ENCODE results near the gene ENTPD2.

The ENTPD2 gene

GRCh38 chr9:137073992-137074399 lies 20.1 kb upstream of the ENTPD2 start:
- DNase-seq (ENCODE audit: low read depth) = no peak
- no peak overlapping the region for H3K4me3 ChIP-seq (ENCODE audit: low read length)
- no peak for TF ChIP-seq CTCF (IDR thresholded peaks at IDR 0.05; ENCODE audit: insufficient read depth, low read depth, low read length, missing control alignments)

GRCh38 chr9:137071282-137071681 lies 17.4 kb upstream of the ENTPD2 start:
- no peak for DNase-seq (ENCODE audit: low read depth)
- no peak overlapping the region for H3K4me3 ChIP-seq (ENCODE audit: low read length)
- TF ChIP-seq CTCF (IDR thresholded peaks at IDR 0.05; ENCODE audit: insufficient read depth, low read depth, low read length, missing control alignments) = no peak

- TF ChIP-seq CTCF (IDR thresholded peaks at IDR 0.05; ENCODE audit: insufficient read depth, low read depth, low read length, missing control alignments) = peak; percentile 11
- H3K4me3 ChIP-seq (ENCODE audit: low read length) = peak overlapping the region; percentile 32
- DNase-seq (ENCODE audit: low read depth) = no peak
These were observed 17.0 kb upstream of the ENTPD2 start for GRCh38 chr9:137070906-137071275.

- peak within 1 kb of the TSS; percentile 40 for H3K4me3 ChIP-seq (ENCODE audit: low read length)
- DNase-seq (ENCODE audit: low read depth) = peak; percentile 90
- no peak for TF ChIP-seq CTCF (IDR thresholded peaks at IDR 0.05; ENCODE audit: insufficient read depth, low read depth, low read length, missing control alignments)
These were observed 16.5 kb upstream of the ENTPD2 start, which contains the start of gene SAPCD2 for GRCh38 chr9:137070201-137070905. TSS of gene SAPCD2 (minus strand) at chr9:137070557. CDS start at chr9:137070460, 97 bp downstream.

GRCh38 chr9:137069508-137070091 lies 15.7 kb upstream of the ENTPD2 start:
- no peak for DNase-seq (ENCODE audit: low read depth)
- TF ChIP-seq CTCF (IDR thresholded peaks at IDR 0.05; ENCODE audit: insufficient read depth, low read depth, low read length, missing control alignments) = no peak
- H3K4me3 ChIP-seq (ENCODE audit: low read length) = peak overlapping the region; percentile 40

GRCh38 chr9:137068539-137069507 lies 15.0 kb upstream of the ENTPD2 start:
- peak overlapping the region; percentile 40 for H3K4me3 ChIP-seq (ENCODE audit: low read length)
- TF ChIP-seq CTCF (IDR thresholded peaks at IDR 0.05; ENCODE audit: insufficient read depth, low read depth, low read length, missing control alignments) = no peak
- no peak for DNase-seq (ENCODE audit: low read depth)
